ENCODE data around the gene FOXD3. TPM values are rescaled to one million over a fixed set of nuclear protein-coding genes. Genes with fewer than 3 reads are reported as not detected.
"Not testable (repeated sequence)": the region's sequence is repeated elsewhere in the genome, so short reads cannot be mapped to it uniquely, and the experiment has no call there.

FOXD3 gene
- total RNA-seq, 1 donor from 2014 or later: 49.9 TPM

DNA sequence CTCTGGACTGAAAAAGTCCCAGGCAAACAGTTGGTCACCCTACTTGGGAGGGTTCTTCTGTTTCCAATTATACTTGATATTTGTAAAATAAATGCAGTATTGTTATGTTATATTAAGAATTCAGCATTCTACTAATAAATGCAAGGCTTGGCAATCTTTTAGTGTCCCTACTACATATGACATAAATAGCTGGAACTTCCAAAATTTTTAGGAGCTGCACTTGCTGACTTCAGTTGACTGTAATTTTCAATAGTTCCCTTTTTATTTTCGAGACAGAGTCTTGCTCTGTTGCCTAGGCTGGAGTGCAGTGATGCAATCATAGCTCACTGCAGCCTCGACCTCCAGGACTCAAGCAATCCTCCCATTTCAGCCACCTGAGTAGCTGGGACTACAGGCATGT, 20.0 kb downstream of the FOXD3 start:
- ATAC-seq (no peak), DNase-seq (ENCODE audit: low spot score) (no peak)
- intact Hi-C loops (cut with DNase I): no loop called here

GRCh38 chr1:63343922-63344321, 21.6 kb downstream of the FOXD3 start:
- no peak for ATAC-seq
- intact Hi-C loops (cut with DNase I): no loop called here
- no peak for DNase-seq (ENCODE audit: low spot score)

DNA sequence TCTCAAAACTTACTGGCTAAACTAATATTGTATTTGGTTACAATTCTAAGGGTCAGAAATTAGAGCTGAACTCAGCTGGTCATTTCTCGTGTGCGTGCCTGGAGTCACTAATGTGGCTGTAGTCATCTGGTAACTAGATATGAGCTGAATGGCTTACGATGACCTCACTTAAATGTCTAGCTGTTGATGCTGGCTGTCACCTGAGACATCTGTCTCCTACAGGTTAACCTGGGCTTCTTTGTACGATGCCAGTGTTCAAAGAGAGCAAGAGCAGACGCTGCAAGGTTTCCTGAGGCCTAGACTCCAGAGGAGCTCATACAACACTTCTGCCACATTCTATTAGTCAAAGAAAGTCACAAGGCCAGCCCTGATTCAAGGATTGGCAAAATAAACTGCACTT, 28.0 kb downstream of the FOXD3 start:
- DNase-seq (ENCODE audit: low spot score): no peak
- intact Hi-C loops (cut with DNase I): no loop called here
- ATAC-seq: no peak

- DNase-seq (ENCODE audit: low spot score) (no peak), ATAC-seq (no peak)
Measured at GRCh38 chr1:63352736-63353135, 30.4 kb downstream of the FOXD3 start.

DNA sequence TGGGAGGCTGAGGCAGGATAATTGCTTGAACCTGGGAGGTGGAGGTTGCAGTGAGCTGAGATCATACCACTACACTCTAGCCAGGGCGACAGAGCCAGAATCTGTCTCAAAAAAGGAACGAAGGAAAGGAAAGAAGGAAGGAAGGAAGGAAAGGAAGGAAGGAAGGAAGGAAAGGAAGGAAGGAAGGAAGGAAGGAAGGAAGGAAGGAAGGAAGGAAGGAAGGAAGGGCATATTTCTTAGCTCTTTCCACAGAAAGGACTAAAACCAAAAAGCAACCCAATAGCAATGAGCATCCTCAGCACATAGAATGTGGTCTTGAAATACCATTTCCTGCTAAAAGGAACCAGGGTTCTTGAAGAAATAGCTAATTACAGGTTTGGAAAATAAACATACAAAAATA, 33.9 kb downstream of the FOXD3 start:
- ATAC-seq; intact Hi-C loops (cut with DNase I); DNase-seq (ENCODE audit: low spot score): not testable (repeated sequence)

More at GRCh38 chr1:63352736-63353135, 30.4 kb downstream of the FOXD3 start:
- intact Hi-C loops (cut with DNase I): no loop called here

DNA sequence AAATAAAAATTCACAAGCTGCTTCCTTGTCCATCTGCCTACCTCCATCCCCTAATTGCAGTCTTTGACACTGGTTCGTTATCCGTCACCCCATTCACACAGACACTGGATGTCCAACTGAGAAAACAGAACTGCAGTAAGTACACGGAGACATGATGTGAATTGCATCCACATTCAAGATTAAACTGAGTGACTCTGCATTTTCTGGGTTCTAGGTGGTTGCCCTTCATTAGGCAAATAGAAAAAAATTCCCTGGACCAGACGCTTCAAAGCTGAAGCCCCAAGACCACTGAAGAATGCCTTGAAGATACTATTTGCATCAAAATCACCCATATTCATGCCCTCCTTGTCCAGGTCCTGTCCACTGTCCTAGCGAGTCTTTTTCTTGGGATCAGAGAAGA, 37.2 kb downstream of the FOXD3 start:
- intact Hi-C loops (cut with DNase I): no loop called here
- no peak for DNase-seq (ENCODE audit: low spot score)
- no peak for ATAC-seq

DNA sequence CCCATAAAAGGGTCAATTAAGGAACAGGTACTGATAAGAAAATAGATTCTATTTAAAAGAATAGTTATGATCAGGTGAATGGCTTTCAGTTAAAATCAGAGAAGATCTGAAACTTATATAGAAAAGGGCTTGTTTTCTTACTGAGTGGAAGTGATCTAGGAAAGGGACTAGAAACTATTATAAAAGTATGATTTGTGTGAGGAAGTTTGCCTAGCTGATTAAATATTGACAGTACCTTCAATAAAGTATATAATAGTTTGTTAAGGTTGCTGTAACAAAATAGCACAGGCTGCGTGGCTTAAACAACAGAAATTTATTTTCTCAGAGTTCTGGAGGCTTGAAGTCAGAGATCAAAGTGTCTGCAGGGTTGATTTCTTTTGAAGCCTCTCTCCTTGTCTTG, 39.7 kb downstream of the FOXD3 start:
- intact Hi-C loops (cut with DNase I): no loop called here
- no peak for ATAC-seq
- no peak for DNase-seq (ENCODE audit: low spot score)

DNA sequence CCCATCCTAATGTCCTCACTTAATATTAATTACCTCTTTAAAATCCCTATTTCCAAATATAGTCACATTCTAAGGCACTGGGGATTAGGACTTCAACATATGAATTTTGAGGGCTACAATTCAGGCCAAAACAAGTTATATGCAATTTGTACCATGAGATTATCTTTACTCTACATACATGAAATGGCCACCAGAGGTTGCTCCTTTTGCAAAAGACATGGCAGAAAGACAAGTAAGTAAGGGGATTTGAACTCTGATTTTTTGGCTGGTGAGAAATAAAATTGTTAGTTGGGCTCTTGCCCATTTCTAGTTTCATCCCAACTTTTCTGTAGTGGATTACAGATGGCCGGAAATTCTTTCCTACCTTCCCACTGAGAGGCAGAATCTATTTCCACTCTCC, 40.2 kb downstream of the FOXD3 start:
- no peak for DNase-seq (ENCODE audit: low spot score)
- intact Hi-C loops (cut with DNase I): no loop called here
- no peak for ATAC-seq

DNA sequence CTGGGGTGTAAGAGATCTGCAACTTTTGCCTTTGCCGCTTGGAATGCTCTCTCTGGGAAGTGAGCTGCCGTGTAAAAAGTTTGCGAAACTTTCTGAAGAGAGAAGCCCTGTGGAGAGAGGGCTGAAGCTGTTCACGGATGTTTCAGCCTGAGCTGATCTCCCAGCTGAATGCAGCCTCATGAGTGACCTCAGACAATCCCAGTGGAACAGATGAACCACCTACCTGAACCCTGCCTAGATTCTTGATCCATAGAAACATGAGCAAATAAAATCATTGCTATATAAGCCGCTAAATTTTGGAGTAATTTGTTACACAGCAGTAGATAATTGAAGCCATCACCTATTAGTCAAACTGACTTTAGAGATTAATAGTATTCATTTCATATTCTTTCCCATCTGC, 40.6 kb downstream of the FOXD3 start:
- DNase-seq (ENCODE audit: low spot score): no peak
- no peak for ATAC-seq
- intact Hi-C loops (cut with DNase I): no loop called here

- intact Hi-C loops (cut with DNase I): no loop called here
- ATAC-seq: no peak
- DNase-seq (ENCODE audit: low spot score): no peak
Measured at GRCh38 chr1:63366908-63367214, 44.5 kb downstream of the FOXD3 start.

DNA sequence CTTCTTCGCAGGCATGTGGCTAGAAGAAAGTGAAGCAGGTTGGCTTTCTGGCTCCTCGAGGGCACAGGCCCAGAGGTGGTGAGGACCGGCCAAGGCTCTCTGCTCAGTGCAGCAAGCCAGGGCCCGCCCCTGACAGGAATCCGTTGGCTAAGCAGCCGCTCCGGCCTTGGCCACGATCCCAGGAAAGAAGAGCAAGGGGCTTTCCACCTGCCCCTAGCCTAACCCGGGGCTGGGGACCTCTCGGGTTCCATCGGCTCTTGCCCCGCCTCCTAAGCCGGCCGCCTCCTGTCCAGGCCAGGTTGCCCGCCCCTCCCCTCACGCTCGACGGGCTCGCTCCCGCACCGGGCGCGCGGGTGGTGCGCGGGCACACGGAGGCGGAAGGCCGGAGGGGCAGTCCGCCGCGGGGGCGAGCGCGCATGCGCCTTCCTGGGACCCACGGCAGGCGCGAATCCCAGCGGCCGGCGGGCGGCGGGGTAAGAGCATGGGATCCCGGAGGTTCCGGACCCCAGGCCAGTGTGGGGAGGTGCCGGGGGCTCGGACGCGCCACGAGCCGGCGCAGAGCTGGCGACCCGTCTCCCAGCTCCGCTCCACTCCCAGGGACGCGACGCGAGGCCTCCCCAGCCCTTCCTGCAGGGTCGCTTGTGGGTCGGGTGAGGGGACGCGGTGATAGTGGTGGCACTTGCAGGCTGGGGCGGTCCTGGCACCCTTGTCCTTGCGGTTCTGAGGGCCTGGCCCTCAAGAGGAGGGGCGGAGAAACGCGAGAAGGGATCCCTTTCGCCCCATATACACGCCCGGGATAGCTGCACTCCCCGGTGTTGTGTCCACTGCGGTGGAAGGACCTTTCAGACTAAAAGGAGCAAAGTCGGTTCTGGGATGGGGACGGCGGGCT, 45.1 kb downstream of the FOXD3 start, which contains the start of gene ALG6:
ALG6 (plus strand) TSS at position 413 of the 889 bp plus-strand sequence. CDS start 3,351 bp downstream, outside the sequence.
- intact Hi-C loops (cut with DNase I): no loop called here
- peak; percentile 96 for DNase-seq (ENCODE audit: low spot score)
- peak; percentile 99 for ATAC-seq

DNA sequence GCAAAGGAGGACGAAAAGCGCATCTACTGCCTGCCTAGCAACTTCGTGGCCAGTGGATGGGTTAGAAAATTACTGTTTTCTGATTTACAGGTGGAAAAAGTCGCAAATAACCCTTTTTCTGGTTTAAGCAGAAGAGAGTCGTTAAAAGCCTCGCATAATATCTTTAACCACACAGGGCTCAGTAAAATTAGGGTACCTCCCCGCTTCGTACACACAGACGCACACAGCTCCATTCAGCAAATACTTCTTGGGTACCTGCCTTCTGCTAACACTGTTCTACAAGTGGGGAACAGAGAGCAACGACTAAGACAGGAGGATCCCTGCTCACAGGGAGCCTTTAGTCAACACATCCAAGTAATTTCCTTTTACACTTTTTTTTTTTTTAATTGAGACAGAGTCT, 45.8 kb downstream of the FOXD3 start:
- intact Hi-C loops (cut with DNase I): no loop called here
- no peak for ATAC-seq
- DNase-seq (ENCODE audit: low spot score): no peak

Small RNAs within 50 kb of the gene (microRNA-seq; reads per million reads assigned to microRNA genes)
- gene MIR6068: not detected

Other genes starting within 250 kb of the FOXD3 start
- gene ALG6, start 45.1 kb downstream of the FOXD3 start, total RNA-seq: 19.5 TPM
- gene ITGB3BP, start 200.7 kb downstream of the FOXD3 start, total RNA-seq: 30.2 TPM
- 11.1 TPM for gene EFCAB7, start 201.0 kb downstream of the FOXD3 start, total RNA-seq

Data from sciatic nerve (tissue), 2 donors.